HepG2 (cell line): ENCODE measurements around the gene CCDC178. TPM values are rescaled to one million over a fixed set of nuclear protein-coding genes. Genes with fewer than 3 reads are reported as not detected.

Experiments used
- ATAC-seq: fragments of 200-7000 bp; cut with Tn5 transposase; 3 replicates; pipeline ENCODE4 v1.9.1; 2020; ENCODE audit warnings: mild to moderate bottlenecking, moderate library complexity
- BruUV-seq: library from RNA; stranded (reverse); fragments of 400-500 nt; replicated peaks from 2 replicates; lab custom pipeline; 2021; lab: Mats Ljungman, UMichigan
- CTCF ChIA-PET: fragments of 300-600 bp; formaldehyde crosslinking; extraction: SDS; loops from one replicate; lab custom pipeline; 2021; ENCODE audit warnings: low total read pairs, inconsistent platforms, low intra/inter-chr PET ratio; lab: Yijun Ruan, JAX
- POLR2A ChIA-PET: fragments of 350-600 bp; sonication (Branson Sonifier 250); formaldehyde crosslinking; loops from one replicate; lab custom pipeline; 2020; ENCODE audit warnings: antibody characterized with exemption, inconsistent platforms; lab: Yijun Ruan, JAX
- DNase-seq: peaks from one replicate; pipeline ENCODE4 v3.0.0-alpha.2; 2015; ENCODE audit warnings: low spot score
- FAIRE-seq: peaks from 3 replicates; lab custom pipeline; 2011; peaks lifted over from hg19 to GRCh38; lab: Jason Lieb, UNC
- H2AFZ ChIP-seq: one replicate; pipeline ENCODE4 v1.6.1; 2011; ENCODE audit warnings: low read length, inconsistent platforms
- H3K27ac ChIP-seq: fragments of 300-600 bp; 3 replicates; pipeline ENCODE4 v1.8.0; 2011; ENCODE audit warnings: mixed run types, mild to moderate bottlenecking, mixed read lengths, low read length, inconsistent platforms; ENCODE audit not compliant: insufficient read depth; ENCODE audit errors: extremely low read length
- H3K27me3 ChIP-seq, 2 experiments: fragments of 200-600 bp in 1 of 2; 2 replicates in 1 of 2; 3 replicates in 1 of 2; pipeline versions ENCODE4 v1.6.0 to v1.8.0; 2011; ENCODE audit warnings: low read length in 2 of 2, mild to moderate bottlenecking in 2 of 2, moderate library complexity in 2 of 2, inconsistent platforms in 1 of 2; ENCODE audit not compliant: insufficient read depth in 2 of 2, control insufficient read depth in 1 of 2
- H3K36me3 ChIP-seq, 2 experiments: fragments of 200-600 bp in 1 of 2; replicated peaks in 1 of 2; 2 replicates in 1 of 2; 3 replicates in 1 of 2; pipeline versions ENCODE4 v1.5.1 to v1.8.0; 2011; ENCODE audit warnings: low read length in 2 of 2, inconsistent platforms in 1 of 2; ENCODE audit not compliant: insufficient read depth in 2 of 2, control insufficient read depth in 1 of 2
- H3K4me1 ChIP-seq: 2 replicates; pipeline ENCODE4 v1.5.1; 2012; ENCODE audit warnings: low read length, inconsistent platforms; ENCODE audit not compliant: insufficient read depth
- H3K4me2 ChIP-seq: 2 replicates; pipeline ENCODE4 v1.6.0; 2011; ENCODE audit warnings: low read depth, low read length, inconsistent platforms
- H3K4me3 ChIP-seq, 3 experiments: fragments of 200-600 bp in 1 of 3; sonication (generic), shearing (Covaris generic) in 1 of 3; replicated peaks in 1 of 3; 2 replicates each; pipeline ENCODE4 v1.5.1; 2011 to 2016; ENCODE audit warnings: low read length in 3 of 3, inconsistent platforms in 2 of 3, low read depth in 2 of 3, mild to moderate bottlenecking in 2 of 3, control low read depth in 1 of 3, mixed read lengths in 1 of 3; ENCODE audit not compliant: insufficient read depth in 1 of 3
- H3K79me2 ChIP-seq: one replicate; pipeline ENCODE4 v1.6.1; 2011; ENCODE audit warnings: low read length, inconsistent platforms; ENCODE audit not compliant: insufficient read depth
- H3K9ac ChIP-seq: 2 replicates; pipeline ENCODE4 v1.6.0; 2011; ENCODE audit warnings: mild to moderate bottlenecking, low read depth, low read length, inconsistent platforms; ENCODE audit not compliant: insufficient read depth
- H3K9me3 ChIP-seq: 2 replicates; pipeline ENCODE4 v1.5.1; 2012; ENCODE audit warnings: mild to moderate bottlenecking, low read length
- H4K20me1 ChIP-seq: 2 replicates; pipeline ENCODE4 v1.6.0; 2011; ENCODE audit warnings: inconsistent platforms, mild to moderate bottlenecking, low read length, moderate library complexity; ENCODE audit not compliant: insufficient read depth
- HNRNPUL1 ChIP-seq: fragments of 200-400 bp; formaldehyde crosslinking; IDR thresholded peaks from 2 replicates; pipeline ENCODE4 v1.6.1; 2017; ENCODE audit warnings: low read depth, mild to moderate bottlenecking, low read length, moderate library complexity
- LCORL ChIP-seq, 2 experiments: fragments of 450-650 bp in 1 of 2; sonication (generic) in 1 of 2; formaldehyde crosslinking in 1 of 2; IDR thresholded peaks; 2 replicates each; pipeline versions ENCODE4 v1.5.0 to v1.6.1; 2017 to 2020; ENCODE audit warnings: antibody characterized with exemption in 1 of 2, missing genetic modification reagents in 1 of 2
- NFIB ChIP-seq: sonication (generic); formaldehyde crosslinking; IDR thresholded peaks from 2 replicates; pipeline ENCODE4 v1.9.0; 2021; ENCODE audit warnings: missing genetic modification reagents, mild to moderate bottlenecking, borderline replicate concordance
- PHF20 ChIP-seq: sonication (generic); formaldehyde crosslinking; IDR thresholded peaks from 2 replicates; pipeline ENCODE4 v1.5.0; 2020; ENCODE audit warnings: mild to moderate bottlenecking, missing genetic modification reagents
- SP1 ChIP-seq, 2 experiments: fragments of 450-650 bp in 1 of 2; sonication (generic) in 1 of 2; formaldehyde crosslinking in 1 of 2; IDR thresholded peaks; 2 replicates each; pipeline versions ENCODE4 v1.4.0 to v1.6.1; 2016 to 2020; ENCODE audit warnings: missing genetic modification reagents in 1 of 2
- SYNCRIP ChIP-seq: fragments of 200-400 bp; formaldehyde crosslinking; IDR thresholded peaks from 2 replicates; pipeline ENCODE4 v1.6.1; 2018; ENCODE audit warnings: mild to moderate bottlenecking, low read depth, low read length; ENCODE audit not compliant: insufficient read depth
- TOPORS ChIP-seq: sonication (generic); formaldehyde crosslinking; IDR thresholded peaks from 2 replicates; pipeline ENCODE4 v1.8.0; 2023; ENCODE audit warnings: mild to moderate bottlenecking, missing genetic modification reagents
- ZFP36L2 ChIP-seq: sonication (generic); formaldehyde crosslinking; IDR thresholded peaks from 2 replicates; pipeline ENCODE4 v1.4.0; 2020; ENCODE audit warnings: missing genetic modification reagents
- ZMAT5 ChIP-seq: sonication (generic); formaldehyde crosslinking; IDR thresholded peaks from 2 replicates; pipeline ENCODE4 v1.5.0; 2020; ENCODE audit warnings: mild to moderate bottlenecking, low read depth, missing genetic modification reagents, borderline replicate concordance
- ZNF281 ChIP-seq: sonication (generic); formaldehyde crosslinking; IDR thresholded peaks from 2 replicates; pipeline ENCODE4 v1.4.0; 2020; ENCODE audit warnings: missing genetic modification reagents, borderline replicate concordance
- ZNF343 ChIP-seq: sonication (generic); formaldehyde crosslinking; IDR thresholded peaks from 2 replicates; pipeline ENCODE4 v1.4.0; 2020; ENCODE audit warnings: mild to moderate bottlenecking, missing genetic modification reagents
- ZNF44 ChIP-seq: sonication (generic); formaldehyde crosslinking; IDR thresholded peaks from 2 replicates; pipeline ENCODE4 v1.5.1; 2020; ENCODE audit warnings: mild to moderate bottlenecking, missing genetic modification reagents
- ZNF737 ChIP-seq: sonication (generic); formaldehyde crosslinking; IDR thresholded peaks from 2 replicates; pipeline ENCODE4 v1.5.0; 2020; ENCODE audit warnings: missing genetic modification reagents, mild to moderate bottlenecking, borderline replicate concordance
- whole genome bisulfite sequencing: methylation state at CpG from one replicate; pipeline ENCODE4 v1.1.6; 2017; ENCODE audit warnings: low lambda C conversion rate; 5-methylcytosine and 5-hydroxymethylcytosine counted together
- in situ Hi-C: cut with HindIII; loops from 2 replicates; pipeline ENCODE4 v1.10.0; 2017; ENCODE audit warnings: low pct_unique_long_range_greater_than_20kb; ENCODE audit not compliant: extremely low pct_ligation_motif_present
- intact Hi-C: fragments of 100-400 bp; cut with micrococcal nuclease; formaldehyde crosslinking; loops from one replicate; pipeline ENCODE4 v1.10.0; 2022; ENCODE audit not compliant: unreplicated experiment
- polyA plus RNA-seq, 8 experiments: library from polyadenylated mRNA; depleted of rRNA in 3 of 8; stranded (reverse) in 7 of 8; unstranded in 1 of 8; fragments of >200 nt; fragmentation: Illumina TruSeq in 4 of 8; extraction: Trizol in 4 of 8; gene quantifications; 2 replicates each; pipeline versions ENCODE4 v1.2.1 to v1.2.3, GENCODE V29; 2011 to 2016; ENCODE audit warnings: low read depth in 4 of 8, missing spikeins in 1 of 8, mixed read lengths in 1 of 8; ENCODE audit not compliant: insufficient read depth in 1 of 8
- total RNA-seq, 5 experiments: library from RNA; depleted of rRNA; stranded (reverse); fragments of >200 nt; fragmentation: Illumina TruSeq; extraction: Trizol; gene quantifications; 2 replicates each; pipeline ENCODE4 v1.2.3, GENCODE V29; 2016; ENCODE audit warnings: low read depth in 1 of 5
- TF ChIP-seq, protein P1 (sequence below): sonication (generic); formaldehyde crosslinking; IDR thresholded peaks from 2 replicates; pipeline ENCODE4 v1.4.0; 2020; ENCODE audit warnings: missing genetic modification reagents
- TF ChIP-seq, protein P2 (sequence below): sonication (generic); formaldehyde crosslinking; IDR thresholded peaks from 2 replicates; pipeline ENCODE4 v1.4.0; 2020; ENCODE audit warnings: missing genetic modification reagents, mild to moderate bottlenecking, borderline replicate concordance

Gene CCDC178
- total and polyA plus RNA-seq, 2 of the 13 experiments (the other 11 are each of a cell fraction or from before 2014, with no cell fraction given), result not detected

DNA sequence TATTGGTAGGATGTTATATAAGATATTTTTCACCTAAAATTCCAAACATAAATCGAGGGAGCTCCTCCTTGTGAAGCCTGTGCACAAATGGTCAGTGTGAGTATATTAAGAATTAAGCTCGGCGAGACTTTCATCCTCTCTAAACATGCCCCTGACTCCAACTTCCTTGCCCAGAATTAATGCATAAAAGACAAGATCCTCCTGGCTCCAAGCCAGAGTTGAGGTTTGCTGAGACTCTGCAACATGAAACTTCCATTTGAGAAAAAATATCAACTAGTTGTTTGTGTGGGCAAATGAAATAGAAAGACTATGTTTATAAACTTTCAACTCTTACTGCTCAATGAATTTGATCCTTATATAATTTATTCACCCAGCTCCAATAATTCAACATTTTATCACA is 68.1 kb downstream of the CCDC178 start:
- Histone ChIP-seq H4K20me1 (no peaks in the 10 kb centered on the region), H3K4me3 (no peak overlapping the region), H3K27ac (no peak overlapping the region), H3K4me2 (no peak overlapping the region), H3K27me3 (no peaks in the 10 kb centered on the region), H3K79me2 (no peaks in the 10 kb centered on the region), H2AFZ (no peak overlapping the region), H3K4me1 (no peaks in the 10 kb centered on the region), H3K9me3 (no peaks in the 10 kb centered on the region), H3K36me3 (no peaks in the 10 kb centered on the region), H3K9ac (no peak overlapping the region)
- in situ Hi-C loops (no loop called here), intact Hi-C loops (no loop called here)
- ChIA-PET POLR2A (no interaction called here), CTCF (no interaction called here)
- WGBS, result 26% methylated on average over 3 of the region's 3 CpGs
- no peak for DNase-seq
- no peak for ATAC-seq
- no peak for FAIRE-seq
- BruUV-seq, result no TSS peak
- TF ChIP-seq ZNF44 (CRISPR knock-in tag), result no peak
- TF ChIP-seq PHF20, result no peak
- no peak for TF ChIP-seq ZNF737 (CRISPR knock-in tag)
- TF ChIP-seq LCORL (IDR thresholded peaks at IDR 0.05), result no peak
- no peak for TF ChIP-seq LCORL (CRISPR knock-in tag; IDR thresholded peaks at IDR 0.05)
- no peak for TF ChIP-seq TOPORS (CRISPR knock-in tag)
- no peak for TF ChIP-seq SYNCRIP
- TF ChIP-seq, protein P1, sequence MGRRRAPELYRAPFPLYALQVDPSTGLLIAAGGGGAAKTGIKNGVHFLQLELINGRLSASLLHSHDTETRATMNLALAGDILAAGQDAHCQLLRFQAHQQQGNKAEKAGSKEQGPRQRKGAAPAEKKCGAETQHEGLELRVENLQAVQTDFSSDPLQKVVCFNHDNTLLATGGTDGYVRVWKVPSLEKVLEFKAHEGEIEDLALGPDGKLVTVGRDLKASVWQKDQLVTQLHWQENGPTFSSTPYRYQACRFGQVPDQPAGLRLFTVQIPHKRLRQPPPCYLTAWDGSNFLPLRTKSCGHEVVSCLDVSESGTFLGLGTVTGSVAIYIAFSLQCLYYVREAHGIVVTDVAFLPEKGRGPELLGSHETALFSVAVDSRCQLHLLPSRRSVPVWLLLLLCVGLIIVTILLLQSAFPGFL (CRISPR knock-in tag), result no peak
- TF ChIP-seq SP1 (IDR thresholded peaks at IDR 0.05), result no peak
- TF ChIP-seq SP1 (CRISPR knock-in tag; IDR thresholded peaks at IDR 0.05), result no peak
- TF ChIP-seq HNRNPUL1, result no peak
- no peak for TF ChIP-seq ZMAT5 (CRISPR knock-in tag)
- TF ChIP-seq, protein P2, sequence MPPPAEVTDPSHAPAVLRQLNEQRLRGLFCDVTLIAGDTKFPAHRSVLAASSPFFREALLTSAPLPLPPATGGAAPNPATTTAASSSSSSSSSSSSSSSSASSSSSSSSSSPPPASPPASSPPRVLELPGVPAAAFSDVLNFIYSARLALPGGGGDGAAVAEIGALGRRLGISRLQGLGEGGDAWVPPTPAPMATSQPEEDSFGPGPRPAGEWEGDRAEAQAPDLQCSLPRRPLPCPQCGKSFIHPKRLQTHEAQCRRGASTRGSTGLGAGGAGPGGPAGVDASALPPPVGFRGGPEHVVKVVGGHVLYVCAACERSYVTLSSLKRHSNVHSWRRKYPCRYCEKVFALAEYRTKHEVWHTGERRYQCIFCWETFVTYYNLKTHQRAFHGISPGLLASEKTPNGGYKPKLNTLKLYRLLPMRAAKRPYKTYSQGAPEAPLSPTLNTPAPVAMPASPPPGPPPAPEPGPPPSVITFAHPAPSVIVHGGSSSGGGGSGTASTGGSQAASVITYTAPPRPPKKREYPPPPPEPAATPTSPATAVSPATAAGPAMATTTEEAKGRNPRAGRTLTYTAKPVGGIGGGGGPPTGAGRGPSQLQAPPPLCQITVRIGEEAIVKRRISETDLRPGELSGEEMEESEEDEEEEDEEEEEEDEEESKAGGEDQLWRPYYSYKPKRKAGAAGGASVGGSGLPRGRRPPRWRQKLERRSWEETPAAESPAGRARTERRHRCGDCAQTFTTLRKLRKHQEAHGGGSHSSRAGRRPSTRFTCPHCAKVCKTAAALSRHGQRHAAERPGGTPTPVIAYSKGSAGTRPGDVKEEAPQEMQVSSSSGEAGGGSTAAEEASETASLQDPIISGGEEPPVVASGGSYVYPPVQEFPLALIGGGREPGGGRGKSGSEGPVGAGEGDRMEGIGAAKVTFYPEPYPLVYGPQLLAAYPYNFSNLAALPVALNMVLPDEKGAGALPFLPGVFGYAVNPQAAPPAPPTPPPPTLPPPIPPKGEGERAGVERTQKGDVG (CRISPR knock-in tag), result no peak
- TF ChIP-seq ZNF281 (CRISPR knock-in tag), result no peak
- no peak for TF ChIP-seq NFIB (CRISPR knock-in tag)
- TF ChIP-seq ZNF343 (CRISPR knock-in tag), result no peak
- no peak for TF ChIP-seq ZFP36L2 (CRISPR knock-in tag)
